CD4-positive, CD25-positive, alpha-beta regulatory T cell (primary cell): ENCODE data around the gene AP3S2. TPM values are rescaled to one million over a fixed set of nuclear protein-coding genes. Genes with fewer than 3 reads are reported as not detected.

Experiments
- polyA plus RNA-seq, 4 donors: library from polyadenylated mRNA; unstranded; fragments of 300-500 nt; fragmentation: Illumina TruSeq; gene quantifications; one replicate each; pipeline ENCODE4 v1.2.3, GENCODE V29; 2021
- total RNA-seq: library from RNA; stranded (reverse); gene quantifications from one replicate; pipeline ENCODE4 v1.2.3, GENCODE V29; 2022

Gene AP3S2
- total and polyA plus RNA-seq, 5 donors from 2014 or later, result 25.4 to 48.5 (median 30.3) TPM

Other genes starting within 250 kb of the AP3S2 start
- 0.12 TPM for gene KIF7, start 238.5 kb downstream of the AP3S2 start, total RNA-seq
- not detected for gene KIF7, start 238.5 kb downstream of the AP3S2 start, polyA plus RNA-seq
- gene PLIN1, start 214.6 kb downstream of the AP3S2 start, total RNA-seq, result not detected
- not detected for gene PLIN1, start 214.6 kb downstream of the AP3S2 start, polyA plus RNA-seq
- gene PEX11A, start 203.2 kb downstream of the AP3S2 start, total RNA-seq, result 1.2 TPM
- 1 to 10 TPM in 3 of 4 donors, not detected in 1; 1.5 to 3.7 (median 1.9) TPM for gene PEX11A, start 203.2 kb downstream of the AP3S2 start, polyA plus RNA-seq
- not detected for gene WDR93, start 203.2 kb downstream of the AP3S2 start, total RNA-seq
- gene WDR93, start 203.2 kb downstream of the AP3S2 start, polyA plus RNA-seq, result not detected
- gene MESP1, start 142.7 kb downstream of the AP3S2 start, total RNA-seq, result 0.37 TPM
- 1 to 10 TPM in 1 of 4 donors, under 1 TPM in 3; 0.20 to 1.9 (median 0.34) TPM for gene MESP1, start 142.7 kb downstream of the AP3S2 start, polyA plus RNA-seq
- not detected for gene MESP2, start 117.7 kb downstream of the AP3S2 start, total RNA-seq
- gene MESP2, start 117.7 kb downstream of the AP3S2 start, polyA plus RNA-seq, result not detected
- 0.35 TPM for gene ANPEP, start 79.1 kb downstream of the AP3S2 start, total RNA-seq
- under 1 TPM in 1 of 4 donors, not detected in 3; 0.05 TPM for gene ANPEP, start 79.1 kb downstream of the AP3S2 start, polyA plus RNA-seq
- gene ARPIN, start 19.0 kb upstream of the AP3S2 start, total RNA-seq, result not detected
- gene ARPIN, start 19.0 kb upstream of the AP3S2 start, polyA plus RNA-seq, result not detected
- gene ZNF710, start 107.3 kb upstream of the AP3S2 start, total RNA-seq, result 16.3 TPM
- gene ZNF710, start 107.3 kb upstream of the AP3S2 start, polyA plus RNA-seq, result 1 to 10 TPM in 3 of 4 donors, under 1 TPM in 1; 0.88 to 2.4 (median 1.9) TPM
- gene IDH2, start 208.5 kb upstream of the AP3S2 start, total RNA-seq, result 60.8 TPM
- gene IDH2, start 208.5 kb upstream of the AP3S2 start, polyA plus RNA-seq, result 100 to 1,000 TPM in 2 of 4 donors, 10 to 100 TPM in 2; 88.4 to 123 (median 97.1) TPM